HepG2 (cell line): ENCODE measurements around the gene NOL11. TPM values are rescaled to one million over a fixed set of nuclear protein-coding genes. Genes with fewer than 3 reads are reported as not detected.

Experiments
- ARID5B ChIP-seq: IDR thresholded peaks from 2 replicates; pipeline ENCODE4 v1.4.0; 2020; ENCODE audit warnings: mild to moderate bottlenecking, missing genetic modification reagents
- CREB3 ChIP-seq: sonication (generic); formaldehyde crosslinking; IDR thresholded peaks from 2 replicates; pipeline ENCODE4 v1.5.0; 2020; ENCODE audit warnings: missing genetic modification reagents
- PRDM15 ChIP-seq: sonication (generic); formaldehyde crosslinking; IDR thresholded peaks from 2 replicates; pipeline ENCODE4 v1.4.0; 2020; ENCODE audit warnings: missing genetic modification reagents
- RBM22 ChIP-seq: fragments of 200-400 bp; formaldehyde crosslinking; optimal IDR thresholded peaks from 2 replicates; pipeline ENCODE3; 2017; ENCODE audit warnings: mild to moderate bottlenecking, low read length, moderate library complexity
- SMC3 ChIP-seq: IDR thresholded peaks from 2 replicates; pipeline ENCODE4 v1.6.1; 2011; ENCODE audit warnings: low read length, improper control_type of control experiment
- TERF1 ChIP-seq: sonication (generic); formaldehyde crosslinking; IDR thresholded peaks from 2 replicates; pipeline ENCODE4 v1.8.0; 2022; ENCODE audit warnings: mild to moderate bottlenecking, missing genetic modification reagents, moderate library complexity
- ZBTB38 ChIP-seq: sonication (generic); formaldehyde crosslinking; IDR thresholded peaks from 2 replicates; pipeline ENCODE4 v1.5.1; 2020; ENCODE audit warnings: mild to moderate bottlenecking, missing genetic modification reagents
- ZNF234 ChIP-seq: sonication (generic); formaldehyde crosslinking; conservative IDR thresholded peaks from 2 replicates; pipeline ENCODE4 v1.5.1; 2020; ENCODE audit warnings: mild to moderate bottlenecking, missing genetic modification reagents
- ZNF3 ChIP-seq: IDR thresholded peaks from 2 replicates; pipeline ENCODE4 v1.7.0; 2017; ENCODE audit warnings: inconsistent platforms
- ZNF329 ChIP-seq: sonication (generic); formaldehyde crosslinking; IDR thresholded peaks from 2 replicates; pipeline ENCODE4 v1.9.0; 2021; ENCODE audit warnings: low read depth, mild to moderate bottlenecking, missing genetic modification reagents
- ZNF513 ChIP-seq: sonication (generic); formaldehyde crosslinking; conservative IDR thresholded peaks from 2 replicates; pipeline ENCODE4 v1.5.0; 2020; ENCODE audit warnings: missing genetic modification reagents
- ZNF841 ChIP-seq: sonication (generic); formaldehyde crosslinking; IDR thresholded peaks from 2 replicates; pipeline ENCODE4 v1.8.1; 2023; ENCODE audit warnings: missing genetic modification reagents, borderline replicate concordance
- ZSCAN21 ChIP-seq: sonication (generic); formaldehyde crosslinking; IDR thresholded peaks from 2 replicates; pipeline ENCODE4 v1.8.0; 2022; ENCODE audit warnings: mild to moderate bottlenecking, missing genetic modification reagents, moderate library complexity, borderline replicate concordance
- polyA plus RNA-seq, 8 experiments: library from polyadenylated mRNA; depleted of rRNA in 3 of 8; stranded (reverse) in 7 of 8; unstranded in 1 of 8; fragments of >200 nt; fragmentation: Illumina TruSeq in 4 of 8; extraction: Trizol in 4 of 8; gene quantifications; 2 replicates each; pipeline versions ENCODE4 v1.2.1 to v1.2.3, GENCODE V29; 2011 to 2016; ENCODE audit warnings: low read depth in 4 of 8, missing spikeins in 1 of 8, mixed read lengths in 1 of 8; ENCODE audit not compliant: insufficient read depth in 1 of 8
- total RNA-seq, 5 experiments: library from RNA; depleted of rRNA; stranded (reverse); fragments of >200 nt; fragmentation: Illumina TruSeq; extraction: Trizol; gene quantifications; 2 replicates each; pipeline ENCODE4 v1.2.3, GENCODE V29; 2016; ENCODE audit warnings: low read depth in 1 of 5

The NOL11 gene
- total and polyA plus RNA-seq, 2 of the 13 experiments (the other 11 are each of a cell fraction or from before 2014, with no cell fraction given), result 45.8 to 124 TPM

GRCh38 chr17:67717624-67718324 lies at the start of gene NOL11 (continued):
- TF ChIP-seq TERF1 (CRISPR knock-in tag) (no peak), RBM22 (peak; percentile 68), ARID5B (CRISPR knock-in tag) (peak; percentile 84), ZNF234 (0 out of 2 replicates have a peak, but pooled peaks have one; percentile 55), ZNF841 (CRISPR knock-in tag) (no peak), ZSCAN21 (peak; percentile 94), CREB3 (CRISPR knock-in tag) (peak; percentile 91), ZNF513 (peak; percentile 79; the same call in 1 of the 2 replicates), PRDM15 (no peak), ZNF3 (no peak), ZNF329 (CRISPR knock-in tag) (no peak; the same call in 1 of the 2 replicates), SMC3 (peak; percentile 68; the same call in 1 of the 2 replicates), ZBTB38 (CRISPR knock-in tag) (peak; percentile 98)
